SU-DHL-6 (cell line): ENCODE measurements around the gene TECPR2.

ENCODE experiments used
- H2AFZ ChIP-seq: fragments of 200-600 bp; sonication (generic); 2 replicates; pipeline ENCODE4 v1.6.1; 2014; ENCODE audit warnings: low read depth, mild to moderate bottlenecking, moderate library complexity, mixed read lengths, antibody characterized with exemption, low read length; ENCODE audit not compliant: severe bottlenecking
- H3F3A ChIP-seq: fragments of 200-600 bp; shearing (Covaris generic); 2 replicates; pipeline ENCODE4 v1.6.0; 2016; ENCODE audit warnings: antibody characterized with exemption, mild to moderate bottlenecking; ENCODE audit not compliant: insufficient read depth
- H3K27ac ChIP-seq: fragments of 200-600 bp; sonication (generic); 2 replicates; pipeline ENCODE4 v1.5.1; 2016; ENCODE audit warnings: low read depth, mild to moderate bottlenecking, low read length, moderate library complexity, mixed read lengths
- H3K27me3 ChIP-seq: fragments of 200-600 bp; sonication (generic), shearing (Covaris generic); 2 replicates; pipeline ENCODE4 v1.6.0; 2014; ENCODE audit warnings: mild to moderate bottlenecking, low read length
- H3K36me3 ChIP-seq: fragments of 200-600 bp; sonication (generic); 2 replicates; pipeline ENCODE4 v1.6.1; 2014; ENCODE audit warnings: mild to moderate bottlenecking, low read length, mixed read lengths
- H3K4me2 ChIP-seq: fragments of 300-600, 200-600 bp; shearing (Covaris generic), sonication (generic); 2 replicates; pipeline ENCODE4 v1.6.0; 2014; ENCODE audit warnings: low read length, low read depth, mild to moderate bottlenecking; ENCODE audit not compliant: poor library complexity, severe bottlenecking
- H3K4me3 ChIP-seq: fragments of 200-600 bp; sonication (generic); 2 replicates; pipeline ENCODE4 v1.5.1; 2014; ENCODE audit warnings: antibody characterized with exemption, low read length, mild to moderate bottlenecking, mixed read lengths; ENCODE audit not compliant: insufficient read depth, poor library complexity, severe bottlenecking
- H3K79me2 ChIP-seq: fragments of 200-600 bp; sonication (generic); 2 replicates; pipeline ENCODE4 v1.6.1; 2014; ENCODE audit warnings: mild to moderate bottlenecking, low read length, moderate library complexity; ENCODE audit not compliant: insufficient read depth
- H3K9ac ChIP-seq: fragments of 200-600 bp; sonication (generic); 2 replicates; pipeline ENCODE4 v1.7.0; 2014; ENCODE audit warnings: mild to moderate bottlenecking, low read length
- H3K9me2 ChIP-seq: fragments of 200-600 bp; sonication (generic); replicated peaks from 2 replicates; pipeline ENCODE4 v1.6.1; 2014; ENCODE audit warnings: low read length; ENCODE audit not compliant: insufficient read depth
- H3K9me3 ChIP-seq: fragments of 200-600 bp; sonication (generic); 2 replicates; pipeline ENCODE4 v1.6.1; 2014; ENCODE audit warnings: low read length, mixed read lengths; ENCODE audit not compliant: insufficient read depth
- H4K20me1 ChIP-seq: fragments of 200-600 bp; sonication (generic); 2 replicates; pipeline ENCODE4 v1.6.1; 2014; ENCODE audit warnings: low read depth, mild to moderate bottlenecking, antibody characterized with exemption, low read length, moderate library complexity, mixed read lengths
- CTCF ChIP-seq: fragments of 200-600 bp; sonication (generic); IDR thresholded peaks from one replicate; pipeline ENCODE4 v1.5.1; 2017; ENCODE audit warnings: antibody characterized with exemption, mild to moderate bottlenecking, low read length, moderate library complexity; ENCODE audit not compliant: insufficient read depth, poor library complexity, severe bottlenecking
- EZH2phosphoT487 ChIP-seq: fragments of 200-600 bp; sonication (generic), shearing (Covaris generic); conservative IDR thresholded peaks from 2 replicates; pipeline ENCODE4 v1.6.1; 2018; ENCODE audit warnings: mild to moderate bottlenecking, antibody characterized with exemption, low read length, moderate library complexity, mixed read lengths

TECPR2 gene

GRCh38 chr14:102523569-102524450 lies 161.1 kb downstream of the TECPR2 start:
- Histone ChIP-seq H2AFZ (peak overlapping the region; percentile 75), H3K4me2 (peak overlapping the region; percentile 68), H3K36me3 (no peaks in the 10 kb centered on the region), H3F3A (no peaks in the 10 kb centered on the region), H3K27ac (no peak overlapping the region), H3K9me2 (no peaks in the 10 kb centered on the region), H3K4me3 (peak overlapping the region; percentile 18), H3K79me2 (no peaks in the 10 kb centered on the region), H3K9ac (peak overlapping the region; percentile 59), H3K9me3 (no peaks in the 10 kb centered on the region), H4K20me1 (no peaks in the 10 kb centered on the region), H3K27me3 (no peaks in the 10 kb centered on the region)
- no peak for TF ChIP-seq CTCF
- TF ChIP-seq EZH2phosphoT487, result no peak

- Histone ChIP-seq H3K9ac (peak overlapping the region; percentile 59), H3K4me3 (peak overlapping the region; percentile 51), H3F3A (no peaks in the 10 kb centered on the region), H3K79me2 (no peaks in the 10 kb centered on the region), H2AFZ (peak overlapping the region; percentile 75), H3K4me2 (peak overlapping the region; percentile 68), H3K27me3 (no peaks in the 10 kb centered on the region), H3K9me2 (no peaks in the 10 kb centered on the region), H4K20me1 (no peaks in the 10 kb centered on the region), H3K9me3 (no peaks in the 10 kb centered on the region), H3K36me3 (no peaks in the 10 kb centered on the region), H3K27ac (no peak overlapping the region)
- TF ChIP-seq EZH2phosphoT487 (no peak), CTCF (peak; percentile 98)
Observed at GRCh38 chr14:102524451-102525218, 161.9 kb downstream of the TECPR2 start.

GRCh38 chr14:102525219-102525928 lies 162.6 kb downstream of the TECPR2 start:
- peak overlapping the region; percentile 75 for H2AFZ ChIP-seq
- H3K79me2 ChIP-seq, result no peaks in the 10 kb centered on the region
- TF ChIP-seq EZH2phosphoT487 (no peak), CTCF (no peak)
- no peak overlapping the region for H3K27ac ChIP-seq
- no peaks in the 10 kb centered on the region for H3K9me2 ChIP-seq
- no peaks in the 10 kb centered on the region for H3F3A ChIP-seq
- no peaks in the 10 kb centered on the region for H3K27me3 ChIP-seq
- H3K36me3 ChIP-seq, result no peaks in the 10 kb centered on the region
- H3K9ac ChIP-seq, result peak overlapping the region; percentile 59
- H3K4me2 ChIP-seq, result peak overlapping the region; percentile 68
- no peaks in the 10 kb centered on the region for H3K9me3 ChIP-seq
- no peaks in the 10 kb centered on the region for H4K20me1 ChIP-seq
- peak overlapping the region; percentile 51 for H3K4me3 ChIP-seq
